ENCODE measurements around the gene CCNE1.

CCNE1 gene

DNA sequence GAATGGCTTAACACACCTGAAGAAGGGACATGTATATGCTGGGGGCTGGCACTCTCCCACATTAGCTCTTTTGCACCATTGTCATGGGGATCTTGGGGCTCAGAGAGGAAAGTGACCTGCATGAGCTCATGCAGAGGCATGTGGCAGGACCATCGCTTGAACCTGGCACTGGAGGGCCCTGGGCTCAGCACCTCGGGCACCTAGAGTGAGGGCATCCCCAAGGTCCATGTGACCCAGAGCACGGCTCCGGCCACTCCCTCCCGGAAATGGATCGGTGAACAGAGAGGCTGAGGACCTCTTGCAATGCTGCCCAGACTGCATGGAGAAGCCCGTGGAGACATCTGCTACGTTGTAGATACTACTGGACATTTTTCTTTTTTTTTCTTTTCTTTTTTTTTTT lies 38.6 kb upstream of the CCNE1 start:
- Histone ChIP-seq H3K36me3 (ENCODE audit: insufficient read depth, low read length) (no peaks in the 10 kb centered on the region), H3K27me3 (ENCODE audit: insufficient read depth, low read length) (no peaks in the 10 kb centered on the region), H3K4me3 (ENCODE audit: low read length) (no peak overlapping the region), H3K9me3 (ENCODE audit: insufficient read depth, low read depth, low read length) (no peaks in the 10 kb centered on the region), H3K4me1 (ENCODE audit: insufficient read depth, low read length) (0 out of 2 replicates have a peak, but pooled peaks cover 4% of the 10 kb centered on the region), H3K9ac (ENCODE audit: low read depth, low read length) (no peak overlapping the region), H3K27ac (ENCODE audit: low read depth, low read length) (no peak overlapping the region)
- WGBS, result 95% methylated on average over 8 of the region's 8 CpGs

DNA sequence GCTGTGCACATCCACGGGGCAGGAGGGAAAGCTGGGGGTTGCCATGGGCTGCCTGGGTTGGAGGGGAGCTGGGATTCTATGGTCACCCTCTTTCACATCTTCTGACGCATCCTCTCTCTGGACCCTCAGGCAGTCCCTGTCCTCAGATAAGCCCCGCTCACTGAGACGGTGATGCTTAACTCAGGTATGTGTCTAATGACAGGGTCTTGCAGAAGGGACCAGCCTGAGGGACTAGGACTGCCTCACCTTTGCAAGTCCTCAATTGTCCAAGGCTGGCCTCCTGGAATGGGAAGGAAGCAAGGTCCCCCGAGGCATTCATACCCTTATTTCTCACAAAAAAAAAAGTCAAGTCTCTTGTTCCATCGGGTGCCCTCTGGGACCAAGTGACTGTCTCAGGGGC lies 37.7 kb upstream of the CCNE1 start:
- H3K36me3 ChIP-seq (ENCODE audit: insufficient read depth, low read length), result no peaks in the 10 kb centered on the region
- no peaks in the 10 kb centered on the region for H3K27me3 ChIP-seq (ENCODE audit: insufficient read depth, low read length)
- H3K27ac ChIP-seq (ENCODE audit: low read depth, low read length), result no peak overlapping the region
- H3K4me3 ChIP-seq (ENCODE audit: low read length), result no peak overlapping the region
- no peak overlapping the region for H3K9ac ChIP-seq (ENCODE audit: low read depth, low read length)
- H3K4me1 ChIP-seq (ENCODE audit: insufficient read depth, low read length), result 0 out of 2 replicates have a peak, but pooled peaks cover 4% of the 10 kb centered on the region
- WGBS, result 93% methylated on average over 6 of the region's 6 CpGs
- no peaks in the 10 kb centered on the region for H3K9me3 ChIP-seq (ENCODE audit: insufficient read depth, low read depth, low read length)

DNA sequence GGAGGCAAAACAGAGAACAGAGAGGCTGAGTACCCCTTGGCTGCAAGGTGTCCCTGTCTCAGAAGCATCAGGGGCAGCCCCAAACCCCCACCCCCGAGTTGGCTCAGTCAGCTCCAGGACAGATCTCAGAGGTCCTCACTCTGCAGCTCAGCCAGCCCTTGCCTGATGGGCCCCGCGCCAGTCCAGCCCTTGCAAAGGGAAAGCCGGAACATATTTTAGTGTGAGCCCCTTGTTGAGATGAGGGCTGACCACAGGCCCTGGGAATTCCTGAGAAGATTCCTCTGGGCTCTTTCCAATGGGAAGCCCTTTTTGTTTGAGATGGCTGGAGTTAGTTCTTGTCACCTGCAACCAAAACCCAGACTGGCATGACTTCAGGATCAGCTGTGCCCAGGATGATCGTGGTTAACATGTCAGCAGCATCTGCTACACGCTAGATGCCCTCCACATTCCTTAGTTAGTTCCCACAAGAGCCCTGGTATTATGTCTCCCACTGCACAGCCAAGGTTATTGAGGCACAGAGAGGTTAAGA lies 33.9 kb upstream of the CCNE1 start:
- Histone ChIP-seq H3K27ac (ENCODE audit: low read depth, low read length) (no peak overlapping the region), H3K36me3 (ENCODE audit: insufficient read depth, low read length) (no peaks in the 10 kb centered on the region), H3K4me1 (ENCODE audit: insufficient read depth, low read length) (0 out of 2 replicates have a peak, but pooled peaks cover 4% of the 10 kb centered on the region), H3K9me3 (ENCODE audit: insufficient read depth, low read depth, low read length) (no peaks in the 10 kb centered on the region), H3K9ac (ENCODE audit: low read depth, low read length) (no peak overlapping the region), H3K27me3 (ENCODE audit: insufficient read depth, low read length) (no peaks in the 10 kb centered on the region), H3K4me3 (ENCODE audit: low read length) (no peak overlapping the region)
- 90% methylated on average over 6 of the region's 6 CpGs for WGBS

DNA sequence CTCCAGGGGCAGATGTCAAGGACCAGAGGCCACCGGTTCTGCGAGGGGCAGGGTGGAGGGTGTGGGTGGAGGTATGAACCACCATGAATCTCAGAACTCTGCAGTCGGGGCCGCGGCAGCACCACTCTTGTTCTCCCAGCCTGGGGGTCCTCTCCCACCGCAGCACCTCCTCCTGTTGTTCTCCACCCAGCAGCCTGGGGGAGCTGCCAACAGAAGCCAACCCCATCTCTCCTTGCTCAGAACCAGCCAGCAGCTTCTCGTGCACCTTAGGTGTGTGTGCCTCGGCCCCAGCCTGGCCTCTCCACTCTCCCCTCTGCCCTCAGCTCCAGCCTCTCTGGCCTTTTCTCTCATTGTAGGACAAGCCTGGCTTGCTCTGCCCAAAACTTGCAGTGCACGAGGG lies 31.9 kb upstream of the CCNE1 start:
- Histone ChIP-seq H3K9me3 (ENCODE audit: insufficient read depth, low read depth, low read length) (no peaks in the 10 kb centered on the region), H3K4me3 (ENCODE audit: low read length) (no peak overlapping the region), H3K4me1 (ENCODE audit: insufficient read depth, low read length) (0 out of 2 replicates have a peak, but pooled peaks cover 4% of the 10 kb centered on the region), H3K27me3 (ENCODE audit: insufficient read depth, low read length) (no peaks in the 10 kb centered on the region), H3K36me3 (ENCODE audit: insufficient read depth, low read length) (no peaks in the 10 kb centered on the region), H3K27ac (ENCODE audit: low read depth, low read length) (no peak overlapping the region), H3K9ac (ENCODE audit: low read depth, low read length) (no peak overlapping the region)
- 78% methylated on average over 9 of the region's 9 CpGs for WGBS

DNA sequence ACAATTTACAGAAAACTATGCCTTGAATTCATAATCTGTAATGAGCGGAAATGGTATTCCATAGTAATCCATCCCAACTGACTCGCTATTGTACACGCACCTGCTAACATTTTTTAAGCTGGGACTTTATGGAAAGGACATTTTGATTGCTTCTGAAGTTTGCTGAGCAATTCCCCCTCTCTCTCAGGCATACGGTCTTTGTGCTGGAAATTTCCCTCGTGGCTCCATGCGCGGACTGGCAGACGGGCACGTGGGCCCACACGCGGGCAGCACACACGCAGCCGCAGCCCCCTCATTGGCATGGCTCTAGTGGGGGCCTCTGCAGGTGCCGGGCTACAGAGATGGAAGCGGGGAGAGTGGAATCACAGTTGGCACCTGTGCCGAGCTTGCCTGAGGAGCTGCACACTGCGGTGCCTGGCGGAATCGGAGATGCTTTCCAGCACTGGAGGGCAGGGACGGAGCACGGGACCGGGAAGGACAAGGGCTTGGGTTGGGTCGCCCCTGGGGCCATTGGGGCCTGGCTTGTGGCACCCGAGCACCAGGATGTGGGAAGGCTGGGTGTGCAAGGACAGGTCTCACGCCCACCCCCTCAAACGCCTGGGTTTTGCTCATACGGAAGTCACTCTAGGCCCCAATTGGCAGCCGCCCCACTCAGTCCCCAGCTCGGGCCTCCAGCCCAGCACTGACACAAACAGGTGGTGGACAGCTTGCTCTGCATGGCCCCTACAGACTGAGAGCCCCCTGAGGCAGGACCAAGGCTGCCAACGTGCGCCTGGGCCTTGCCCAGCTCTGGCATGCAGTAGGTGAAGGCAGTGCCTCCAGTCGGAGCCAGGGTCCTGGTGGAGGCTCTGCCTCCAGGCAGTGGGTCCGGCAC lies 30.2 kb upstream of the CCNE1 start:
- H3K9me3 ChIP-seq (ENCODE audit: insufficient read depth, low read depth, low read length), result no peaks in the 10 kb centered on the region
- no peak overlapping the region for H3K4me3 ChIP-seq (ENCODE audit: low read length)
- H3K36me3 ChIP-seq (ENCODE audit: insufficient read depth, low read length), result no peaks in the 10 kb centered on the region
- H3K9ac ChIP-seq (ENCODE audit: low read depth, low read length), result no peak overlapping the region
- H3K27ac ChIP-seq (ENCODE audit: low read depth, low read length), result no peak overlapping the region
- no peaks in the 10 kb centered on the region for H3K4me1 ChIP-seq (ENCODE audit: insufficient read depth, low read length)
- WGBS, result 92% methylated on average over 33 of the region's 33 CpGs
- no peaks in the 10 kb centered on the region for H3K27me3 ChIP-seq (ENCODE audit: insufficient read depth, low read length)

DNA sequence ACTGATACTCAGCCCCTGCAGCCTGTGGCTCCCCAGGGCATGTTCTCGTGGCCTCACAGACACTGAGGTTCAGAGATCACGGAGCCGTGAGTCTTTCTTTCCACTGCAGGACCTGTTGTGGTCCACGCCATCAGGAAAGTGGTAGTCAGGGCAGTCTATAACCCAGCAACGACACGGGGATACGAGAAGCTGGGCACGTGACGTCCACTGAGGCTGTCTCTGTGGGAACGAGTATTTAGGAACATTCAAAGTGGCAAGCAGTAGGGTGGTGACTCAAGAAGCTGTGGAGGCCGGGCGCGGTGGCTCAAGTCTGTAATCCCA lies 29.6 kb upstream of the CCNE1 start:
- no peak overlapping the region for H3K4me3 ChIP-seq (ENCODE audit: low read length)
- no peaks in the 10 kb centered on the region for H3K27me3 ChIP-seq (ENCODE audit: insufficient read depth, low read length)
- no peak overlapping the region for H3K27ac ChIP-seq (ENCODE audit: low read depth, low read length)
- H3K9ac ChIP-seq (ENCODE audit: low read depth, low read length), result no peak overlapping the region
- WGBS, result 95% methylated on average over 13 of the region's 13 CpGs
- no peaks in the 10 kb centered on the region for H3K4me1 ChIP-seq (ENCODE audit: insufficient read depth, low read length)
- H3K36me3 ChIP-seq (ENCODE audit: insufficient read depth, low read length), result no peaks in the 10 kb centered on the region
- no peaks in the 10 kb centered on the region for H3K9me3 ChIP-seq (ENCODE audit: insufficient read depth, low read depth, low read length)

DNA sequence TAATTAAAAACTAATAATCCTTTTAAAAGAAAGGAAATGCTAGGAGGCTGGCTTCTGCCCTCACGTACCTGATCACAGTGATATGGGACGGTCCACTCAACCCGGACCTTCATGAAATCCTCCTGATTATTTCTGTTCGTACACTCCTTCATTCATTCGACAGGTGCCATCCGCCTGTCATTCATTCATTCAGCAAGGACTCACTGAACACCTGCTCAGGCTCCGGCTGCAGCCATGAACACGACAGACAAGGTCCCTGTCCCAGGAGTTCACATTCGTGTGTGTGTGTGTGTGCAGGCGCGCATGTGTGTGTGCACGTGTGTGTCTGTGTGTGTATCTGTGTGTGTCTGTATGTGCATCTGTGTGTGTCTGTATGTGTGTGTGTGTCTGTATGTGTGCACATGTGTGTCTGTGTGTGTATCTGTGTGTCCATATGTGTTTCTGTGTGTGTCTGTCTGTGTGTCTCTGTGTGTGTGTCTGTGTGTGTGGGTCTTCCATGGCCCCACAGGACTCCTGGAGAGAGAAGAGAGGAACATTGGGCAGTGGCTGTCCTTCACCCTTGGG lies 28.1 kb upstream of the CCNE1 start:
- Histone ChIP-seq H3K9ac (ENCODE audit: low read depth, low read length) (no peak overlapping the region), H3K9me3 (ENCODE audit: insufficient read depth, low read depth, low read length) (no peaks in the 10 kb centered on the region), H3K4me3 (ENCODE audit: low read length) (no peak overlapping the region), H3K27ac (ENCODE audit: low read depth, low read length) (no peak overlapping the region), H3K4me1 (ENCODE audit: insufficient read depth, low read length) (no peaks in the 10 kb centered on the region), H3K27me3 (ENCODE audit: insufficient read depth, low read length) (no peaks in the 10 kb centered on the region), H3K36me3 (ENCODE audit: insufficient read depth, low read length) (no peaks in the 10 kb centered on the region)
- 95% methylated on average over 12 of the region's 12 CpGs for WGBS

DNA sequence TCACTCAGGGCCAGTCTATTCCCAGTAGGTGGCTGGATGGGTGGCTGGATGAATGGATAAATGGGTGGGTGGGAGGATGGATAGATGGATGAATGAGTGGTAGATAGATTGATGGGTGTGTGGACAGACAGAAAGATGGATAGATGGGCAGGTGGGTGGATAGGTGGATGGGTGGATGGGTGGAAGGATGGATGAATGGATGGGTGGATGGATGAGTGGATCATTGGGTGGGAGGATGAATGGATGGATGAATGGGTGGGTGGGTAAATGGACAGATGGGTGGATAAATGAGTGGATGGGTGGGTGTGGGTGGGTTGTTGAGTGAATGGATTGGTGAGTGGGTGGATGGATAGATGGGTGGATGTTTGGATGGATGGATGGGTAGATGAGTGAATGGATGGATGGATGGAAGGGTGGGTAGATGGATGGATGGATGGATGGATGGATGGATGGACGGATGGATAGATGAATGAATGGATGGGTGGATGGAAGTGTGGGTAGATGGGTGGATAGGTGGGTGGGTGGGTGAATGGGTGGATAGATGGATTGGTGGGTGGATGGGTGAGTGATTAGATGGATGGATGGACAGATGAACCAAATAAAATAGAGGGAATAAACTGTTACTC lies 27.1 kb upstream of the CCNE1 start:
- 55% methylated on average over 1 of the region's 1 CpG for WGBS
- no peak overlapping the region for H3K27ac ChIP-seq (ENCODE audit: low read depth, low read length)
- no peaks in the 10 kb centered on the region for H3K9me3 ChIP-seq (ENCODE audit: insufficient read depth, low read depth, low read length)
- H3K27me3 ChIP-seq (ENCODE audit: insufficient read depth, low read length), result no peaks in the 10 kb centered on the region
- H3K4me3 ChIP-seq (ENCODE audit: low read length), result no peak overlapping the region
- H3K36me3 ChIP-seq (ENCODE audit: insufficient read depth, low read length), result no peaks in the 10 kb centered on the region
- no peak overlapping the region for H3K9ac ChIP-seq (ENCODE audit: low read depth, low read length)
- H3K4me1 ChIP-seq (ENCODE audit: insufficient read depth, low read length), result no peaks in the 10 kb centered on the region

DNA sequence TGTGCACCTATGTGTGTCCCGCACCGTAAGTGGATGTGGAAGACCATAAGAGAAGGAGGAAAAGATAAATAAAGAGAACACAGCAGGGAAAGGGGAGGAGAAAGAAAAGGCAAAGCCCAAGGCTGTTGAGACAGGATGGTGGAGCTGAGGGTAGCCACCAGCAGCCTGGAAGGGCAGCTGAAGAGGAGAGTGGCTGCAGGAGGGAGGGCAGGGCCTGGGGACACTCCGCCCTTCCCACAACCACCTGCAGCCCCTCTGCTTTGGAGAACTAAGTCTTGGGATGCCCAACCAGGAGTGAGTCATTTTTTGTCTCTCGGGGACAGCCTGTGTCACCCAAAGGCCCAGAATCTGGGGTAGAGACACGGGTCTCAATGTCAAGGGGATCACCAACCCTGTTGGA lies 26.4 kb upstream of the CCNE1 start:
- Histone ChIP-seq H3K36me3 (ENCODE audit: insufficient read depth, low read length) (no peaks in the 10 kb centered on the region), H3K4me3 (ENCODE audit: low read length) (no peak overlapping the region), H3K4me1 (ENCODE audit: insufficient read depth, low read length) (no peaks in the 10 kb centered on the region), H3K27me3 (ENCODE audit: insufficient read depth, low read length) (no peaks in the 10 kb centered on the region), H3K9ac (ENCODE audit: low read depth, low read length) (no peak overlapping the region), H3K27ac (ENCODE audit: low read depth, low read length) (no peak overlapping the region), H3K9me3 (ENCODE audit: insufficient read depth, low read depth, low read length) (no peaks in the 10 kb centered on the region)
- WGBS, result 90% methylated on average over 5 of the region's 5 CpGs

DNA sequence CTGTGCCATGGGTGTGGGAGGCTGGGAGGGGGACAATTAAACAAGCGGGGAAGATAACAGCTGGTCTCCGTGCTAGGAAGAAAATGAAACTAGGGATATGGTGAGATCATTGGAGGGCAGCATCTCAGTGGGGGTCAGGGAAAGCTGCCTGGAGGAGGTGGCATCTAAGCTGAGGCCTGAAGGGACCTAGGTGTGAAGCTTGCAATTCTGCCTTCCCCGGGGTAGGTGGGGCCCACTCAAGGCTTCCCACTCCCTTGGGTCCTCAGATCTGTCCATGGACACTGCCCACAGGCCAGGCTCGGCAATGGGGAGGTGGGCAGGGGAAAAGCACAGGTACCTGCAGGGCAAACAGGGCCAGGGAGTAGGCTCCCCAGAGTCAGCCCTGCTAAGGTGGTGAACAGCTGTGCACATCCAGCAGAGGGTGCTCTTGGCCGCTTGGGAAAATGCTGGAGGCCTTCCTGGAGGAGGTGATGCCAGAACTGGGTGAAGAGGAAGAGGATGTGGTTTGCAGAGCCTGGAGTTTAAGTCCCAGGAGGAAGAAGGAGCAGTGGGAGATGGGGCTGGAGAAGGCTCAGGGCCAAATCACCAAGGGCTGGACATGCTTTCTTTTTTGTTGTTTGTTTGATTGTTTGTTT lies 25.7 kb upstream of the CCNE1 start:
- Histone ChIP-seq H3K36me3 (ENCODE audit: insufficient read depth, low read length) (no peaks in the 10 kb centered on the region), H3K27ac (ENCODE audit: low read depth, low read length) (no peak overlapping the region), H3K27me3 (ENCODE audit: insufficient read depth, low read length) (no peaks in the 10 kb centered on the region), H3K9ac (ENCODE audit: low read depth, low read length) (no peak overlapping the region), H3K9me3 (ENCODE audit: insufficient read depth, low read depth, low read length) (no peaks in the 10 kb centered on the region), H3K4me1 (ENCODE audit: insufficient read depth, low read length) (no peaks in the 10 kb centered on the region), H3K4me3 (ENCODE audit: low read length) (no peak overlapping the region)
- 76% methylated on average over 5 of the region's 5 CpGs for WGBS

DNA sequence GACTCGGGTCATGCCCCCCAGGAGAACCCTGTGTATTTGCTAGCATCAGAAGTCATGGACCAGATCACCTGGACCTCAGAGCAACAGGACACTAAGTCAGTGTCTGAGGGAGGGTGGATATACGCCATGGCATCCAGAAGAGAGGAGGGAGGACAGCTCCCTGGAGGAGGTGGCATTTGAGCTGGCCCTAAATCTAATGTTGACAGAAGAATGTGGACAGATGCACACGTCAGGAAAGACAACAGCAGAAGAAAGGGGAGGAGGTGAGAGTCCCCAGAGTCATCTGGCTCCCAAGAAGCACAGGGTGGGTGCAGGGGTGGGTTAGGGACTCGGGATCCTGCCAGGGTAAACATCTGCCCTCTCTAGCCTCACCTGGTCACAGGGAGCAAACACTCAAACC lies 24.5 kb upstream of the CCNE1 start:
- Histone ChIP-seq H3K9ac (ENCODE audit: low read depth, low read length) (no peak overlapping the region), H3K27ac (ENCODE audit: low read depth, low read length) (no peak overlapping the region)

More for the DNA sequence above, 24.5 kb upstream of the CCNE1 start:
- H3K9me3 ChIP-seq (ENCODE audit: insufficient read depth, low read depth, low read length), result no peaks in the 10 kb centered on the region
- 82% methylated on average over 4 of the region's 4 CpGs for WGBS
- H3K36me3 ChIP-seq (ENCODE audit: insufficient read depth, low read length), result no peaks in the 10 kb centered on the region
- H3K4me3 ChIP-seq (ENCODE audit: low read length), result no peak overlapping the region
- no peaks in the 10 kb centered on the region for H3K4me1 ChIP-seq (ENCODE audit: insufficient read depth, low read length)
- no peaks in the 10 kb centered on the region for H3K27me3 ChIP-seq (ENCODE audit: insufficient read depth, low read length)

Measured in HUES64 (cell line).